ENCODE measurements around the gene ABLIM1. TPM values are rescaled to one million over a fixed set of nuclear protein-coding genes. Genes with fewer than 3 reads are reported as not detected.
A peak's percentile ranks its signal among the peaks of the same experiment; 100 is the strongest.
"Not testable (repeated sequence)": the region's sequence is repeated elsewhere in the genome, so short reads cannot be mapped to it uniquely, and the experiment has no call there.

ABLIM1 gene
- 51.4 TPM for total RNA-seq

- FAIRE-seq = no peak
- DNase-seq (ENCODE audit: low spot score in 2 of 2) = no peak
Observed at GRCh38 chr10:114658175-114658574, at the start of gene ABLIM1. Gene ABLIM1, minus strand, starts transcription at chr10:114658275. Its CDS starts 75 bp downstream, at chr10:114658200.

- DNase-seq (ENCODE audit: low spot score in 2 of 2) (no peak), FAIRE-seq (no peak)
Observed at GRCh38 chr10:114706458-114707055, 48.5 kb upstream of the ABLIM1 start.

GRCh38 chr10:114704679-114705078, 46.6 kb upstream of the ABLIM1 start:
- DNase-seq (ENCODE audit: low spot score in 2 of 2) = no peak
- FAIRE-seq = no peak

- FAIRE-seq = no peak
- no peak for DNase-seq (ENCODE audit: low spot score in 2 of 2)
Observed at GRCh38 chr10:114703377-114704107, 45.5 kb upstream of the ABLIM1 start.

GRCh38 chr10:114698271-114699061, 40.4 kb upstream of the ABLIM1 start:
- peak; percentile 69 for FAIRE-seq
- no peak for DNase-seq (ENCODE audit: low spot score in 2 of 2)

- DNase-seq (ENCODE audit: low spot score in 2 of 2) = no peak
- no peak for FAIRE-seq
Observed at GRCh38 chr10:114697061-114697598, 39.1 kb upstream of the ABLIM1 start.

GRCh38 chr10:114696301-114696700, 38.2 kb upstream of the ABLIM1 start:
- DNase-seq (ENCODE audit: low spot score in 2 of 2); FAIRE-seq: not testable (repeated sequence)

- DNase-seq (ENCODE audit: low spot score in 2 of 2) (no peak), FAIRE-seq (no peak)
Observed at GRCh38 chr10:114694752-114695151, 36.7 kb upstream of the ABLIM1 start.

- DNase-seq (ENCODE audit: low spot score in 2 of 2) (no peak), FAIRE-seq (no peak)
Observed at GRCh38 chr10:114694062-114694461, 36.0 kb upstream of the ABLIM1 start.

- DNase-seq (ENCODE audit: low spot score in 2 of 2) = no peak
- no peak for FAIRE-seq
Observed at GRCh38 chr10:114691442-114691941, 33.4 kb upstream of the ABLIM1 start.

GRCh38 chr10:114688786-114689185, 30.7 kb upstream of the ABLIM1 start:
- no peak for DNase-seq (ENCODE audit: low spot score in 2 of 2)
- FAIRE-seq = no peak

GRCh38 chr10:114687459-114687858, 29.4 kb upstream of the ABLIM1 start:
- FAIRE-seq = no peak
- no peak for DNase-seq (ENCODE audit: low spot score in 2 of 2)

GRCh38 chr10:114686013-114686412, 27.9 kb upstream of the ABLIM1 start:
- FAIRE-seq (no peak), DNase-seq (ENCODE audit: low spot score in 2 of 2) (no peak)

GRCh38 chr10:114685456-114685855, 27.4 kb upstream of the ABLIM1 start:
- no peak for DNase-seq (ENCODE audit: low spot score in 2 of 2)
- no peak for FAIRE-seq

GRCh38 chr10:114684822-114685209, 26.7 kb upstream of the ABLIM1 start:
- DNase-seq (ENCODE audit: low spot score in 2 of 2) = no peak
- no peak for FAIRE-seq

GRCh38 chr10:114684084-114684821, 26.2 kb upstream of the ABLIM1 start:
- no peak for FAIRE-seq
- DNase-seq (ENCODE audit: low spot score in 2 of 2) = no peak

GRCh38 chr10:114683593-114683992, 25.5 kb upstream of the ABLIM1 start:
- FAIRE-seq = no peak
- DNase-seq (ENCODE audit: low spot score in 2 of 2) = no peak

GRCh38 chr10:114683162-114683561, 25.1 kb upstream of the ABLIM1 start:
- DNase-seq (ENCODE audit: low spot score in 2 of 2) = no peak

GRCh38 chr10:114682532-114682931, 24.5 kb upstream of the ABLIM1 start:
- DNase-seq (ENCODE audit: low spot score in 2 of 2) = no peak
- FAIRE-seq = no peak

More at GRCh38 chr10:114683162-114683561, 25.1 kb upstream of the ABLIM1 start:
- FAIRE-seq = no peak

GRCh38 chr10:114682121-114682520, 24.0 kb upstream of the ABLIM1 start:
- DNase-seq (ENCODE audit: low spot score in 2 of 2) (no peak), FAIRE-seq (no peak)

Measured in frontal cortex (tissue), 4 donors.